HL-60/S4 (cell line): ENCODE data around the gene SPTBN2.

Source experiments
- in situ Hi-C: fragments of 300-500 bp; cut with MboI; formaldehyde crosslinking; loops from 2 replicates; pipeline ENCODE4 v1.14.3; 2022; ENCODE audit warnings: low sequenced_read_pairs

The SPTBN2 gene

DNA sequence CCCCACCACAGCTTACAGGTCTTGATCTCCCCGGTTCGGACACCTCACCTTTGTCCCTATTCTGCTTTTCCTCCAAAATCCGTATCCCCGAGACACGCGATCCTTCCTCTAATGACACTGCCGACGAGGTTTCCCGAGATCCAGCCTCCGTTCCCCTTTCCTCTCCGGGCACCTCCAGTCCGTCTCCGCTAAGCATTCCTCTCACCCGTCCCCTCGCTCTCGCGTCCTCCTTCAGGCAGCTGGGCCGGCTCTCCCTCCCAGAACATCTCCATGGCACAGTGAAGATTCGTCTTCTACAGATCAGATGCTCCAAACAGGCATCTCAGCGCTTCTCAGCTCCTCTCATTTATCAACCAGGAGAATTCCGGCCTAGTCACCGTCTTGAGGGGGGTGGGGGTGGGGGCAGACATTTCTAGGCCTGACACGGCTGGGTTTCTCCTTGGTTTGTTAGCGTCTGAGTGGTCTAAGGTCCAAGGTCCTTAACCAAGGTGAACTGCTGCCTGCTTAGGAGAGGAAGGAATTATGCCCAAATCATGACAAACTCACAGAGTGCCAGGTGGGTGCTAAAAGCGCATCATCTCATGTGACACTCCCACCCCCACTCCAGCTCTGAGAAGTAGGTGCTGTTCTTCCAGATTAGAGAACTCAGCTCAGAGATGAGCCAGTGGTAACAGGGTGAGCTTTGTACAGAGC, at the start of gene SPTBN2:
Gene SPTBN2, minus strand, starts transcription at position 524 of the 693 bp plus-strand sequence. CDS start 7,976 bp downstream, outside the sequence.
- in situ Hi-C loops = no loop called here

DNA sequence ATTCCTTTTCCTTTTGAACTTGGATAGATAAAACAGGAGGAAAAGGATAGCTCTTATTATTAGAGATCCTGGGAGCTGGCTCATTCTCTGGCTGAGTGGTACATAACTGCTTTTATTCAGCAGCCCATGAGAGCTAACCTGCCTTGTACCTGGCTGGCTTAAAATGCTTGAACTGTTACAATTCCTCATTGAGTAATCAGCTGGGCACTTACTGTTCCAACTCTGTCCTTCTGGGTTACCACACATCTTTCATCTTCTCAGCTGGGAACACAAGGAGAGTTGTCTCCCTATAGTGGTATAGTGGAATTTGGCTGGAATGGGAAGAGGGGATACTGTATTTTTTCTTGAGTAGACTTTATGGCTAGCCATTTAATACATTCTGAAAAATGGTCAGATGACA, 39.8 kb upstream of the SPTBN2 start:
- in situ Hi-C loops = no loop called here

DNA sequence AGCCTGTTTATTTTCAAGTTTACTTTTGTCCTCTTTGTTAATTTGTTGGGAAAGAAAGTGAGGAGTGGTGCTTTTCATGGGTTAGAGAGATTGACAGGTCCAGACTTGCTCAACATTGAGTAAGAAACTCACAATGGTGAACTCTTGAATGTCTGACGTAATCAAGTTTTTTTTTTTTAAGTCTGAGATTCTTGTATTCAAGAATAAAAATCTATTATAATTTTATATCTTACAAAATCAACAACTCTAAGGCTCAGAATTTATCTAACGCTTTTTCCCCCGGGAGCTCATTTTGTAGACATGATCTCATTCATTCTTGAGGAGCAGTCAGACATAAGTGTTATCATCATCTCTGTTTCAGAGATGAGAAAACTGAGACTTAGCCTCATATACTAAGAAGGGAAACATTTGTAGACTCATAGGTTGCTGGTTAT, 39.1 kb upstream of the SPTBN2 start:
- in situ Hi-C loops = no loop called here

DNA sequence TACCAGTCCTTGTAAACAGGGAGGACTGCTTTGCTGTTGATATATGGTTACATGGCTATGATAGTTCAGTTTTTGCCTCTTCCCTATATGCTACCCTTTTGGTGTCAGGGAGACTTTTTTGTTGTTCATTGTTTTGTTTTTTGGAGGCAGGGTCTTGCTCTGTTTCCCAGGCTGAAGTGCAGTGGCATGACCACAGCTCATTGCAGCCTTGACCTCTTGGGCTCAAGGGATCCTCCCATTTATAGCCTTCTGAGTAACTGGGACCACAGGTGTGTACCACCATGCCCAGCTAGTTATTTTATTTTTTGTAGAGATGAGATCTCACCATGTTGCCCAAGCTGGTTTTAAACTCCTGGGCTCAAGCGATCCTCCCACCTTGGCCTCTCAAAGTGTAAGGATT, 38.6 kb upstream of the SPTBN2 start:
- in situ Hi-C loops = no loop called here

DNA sequence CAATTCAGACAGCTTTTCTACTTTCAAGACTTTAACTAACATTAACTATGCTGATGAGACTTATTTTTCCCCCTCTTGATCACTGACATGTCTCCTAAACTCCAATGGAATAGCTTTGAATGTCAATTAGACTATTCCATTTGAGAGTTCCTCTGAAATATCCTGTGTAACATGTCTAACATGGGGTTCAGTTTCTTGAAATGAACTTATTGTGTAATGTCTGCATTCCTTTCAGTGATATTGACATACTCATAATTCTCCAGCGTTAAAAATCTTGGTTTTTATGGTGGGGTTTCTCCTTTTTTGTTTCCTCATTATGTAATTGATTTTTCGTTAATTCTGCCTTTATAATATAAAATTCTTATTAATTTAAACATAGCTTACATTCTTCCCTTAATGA, 37.7 kb upstream of the SPTBN2 start:
- in situ Hi-C loops = no loop called here

DNA sequence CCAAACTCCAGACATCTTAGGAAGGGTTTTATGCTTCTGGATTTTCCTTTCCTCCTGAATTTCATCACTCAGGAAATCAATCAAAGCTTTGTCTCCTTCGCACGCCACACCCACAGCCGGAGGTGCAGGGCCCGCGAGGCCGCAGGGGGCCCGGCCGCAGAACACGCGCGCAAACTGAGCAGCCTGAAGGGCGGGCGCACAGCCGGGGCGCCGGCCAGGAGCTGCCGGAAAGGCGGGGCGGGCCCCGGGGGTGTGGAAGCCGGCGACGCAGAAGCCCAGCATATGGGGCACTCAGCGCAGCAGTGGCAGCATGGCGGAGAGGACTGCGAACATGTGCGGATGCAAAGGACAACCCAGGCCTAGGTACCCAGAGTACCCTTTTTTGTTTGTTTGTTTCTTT, 33.1 kb upstream of the SPTBN2 start:
- in situ Hi-C loops = no loop called here

DNA sequence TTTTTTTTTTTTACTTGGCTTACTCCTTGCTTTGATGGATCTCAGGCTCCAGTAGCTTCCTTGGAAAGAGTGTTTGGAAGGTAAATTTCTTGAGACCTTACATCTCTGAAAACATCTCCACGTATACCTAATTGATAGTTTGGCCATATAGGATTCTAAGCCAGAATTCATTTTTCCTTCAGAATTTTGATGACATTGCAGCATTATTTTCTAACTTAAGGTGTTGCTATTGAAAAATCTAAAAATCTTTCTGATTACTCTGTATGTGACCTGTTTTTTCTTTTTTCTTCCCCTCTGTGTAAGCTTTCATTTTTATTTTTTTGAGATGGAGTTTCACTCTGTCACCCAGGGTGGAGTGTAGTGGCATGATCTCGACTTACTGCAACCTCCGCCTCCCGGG, 23.1 kb upstream of the SPTBN2 start:
- in situ Hi-C loops = no loop called here

DNA sequence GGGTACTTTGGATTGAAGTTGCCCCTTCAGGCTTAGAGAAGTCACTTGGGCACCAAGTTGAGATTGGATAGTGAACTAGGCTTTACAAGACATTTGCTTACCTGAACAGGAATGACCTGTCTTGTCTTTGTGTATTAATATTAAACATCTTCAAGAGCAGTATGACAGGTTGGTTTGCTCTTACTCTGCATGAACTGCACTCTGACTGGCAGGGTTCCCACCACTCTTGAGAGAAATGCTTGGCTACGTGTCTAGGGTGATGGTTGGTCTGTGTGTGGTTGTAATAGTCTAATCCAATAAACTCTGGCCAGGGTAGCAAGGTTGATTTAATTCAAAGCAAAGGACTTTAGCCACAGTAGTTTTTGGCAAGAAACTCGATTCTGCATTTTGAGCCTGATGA, 20.1 kb upstream of the SPTBN2 start:
- in situ Hi-C loops = no loop called here

DNA sequence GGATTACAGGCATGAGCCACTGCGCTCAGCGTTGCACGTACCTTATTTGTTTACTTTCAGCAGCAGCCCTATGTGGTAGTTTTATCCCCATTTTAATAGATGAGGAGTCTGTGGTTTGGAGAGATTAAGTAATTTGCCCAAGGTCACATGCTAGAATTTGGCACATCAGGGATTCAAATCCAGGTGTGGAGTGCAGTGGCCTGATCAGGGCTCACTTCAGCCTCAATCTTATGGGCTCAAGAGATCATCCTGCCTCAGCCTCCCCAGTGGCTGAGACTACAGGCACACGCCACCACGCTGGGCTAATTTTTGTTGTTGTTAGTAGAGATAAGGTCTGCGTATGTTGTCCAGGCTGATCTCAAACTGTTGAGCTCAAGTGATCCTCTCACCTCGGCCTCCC, 18.5 kb upstream of the SPTBN2 start:
- in situ Hi-C loops = no loop called here

DNA sequence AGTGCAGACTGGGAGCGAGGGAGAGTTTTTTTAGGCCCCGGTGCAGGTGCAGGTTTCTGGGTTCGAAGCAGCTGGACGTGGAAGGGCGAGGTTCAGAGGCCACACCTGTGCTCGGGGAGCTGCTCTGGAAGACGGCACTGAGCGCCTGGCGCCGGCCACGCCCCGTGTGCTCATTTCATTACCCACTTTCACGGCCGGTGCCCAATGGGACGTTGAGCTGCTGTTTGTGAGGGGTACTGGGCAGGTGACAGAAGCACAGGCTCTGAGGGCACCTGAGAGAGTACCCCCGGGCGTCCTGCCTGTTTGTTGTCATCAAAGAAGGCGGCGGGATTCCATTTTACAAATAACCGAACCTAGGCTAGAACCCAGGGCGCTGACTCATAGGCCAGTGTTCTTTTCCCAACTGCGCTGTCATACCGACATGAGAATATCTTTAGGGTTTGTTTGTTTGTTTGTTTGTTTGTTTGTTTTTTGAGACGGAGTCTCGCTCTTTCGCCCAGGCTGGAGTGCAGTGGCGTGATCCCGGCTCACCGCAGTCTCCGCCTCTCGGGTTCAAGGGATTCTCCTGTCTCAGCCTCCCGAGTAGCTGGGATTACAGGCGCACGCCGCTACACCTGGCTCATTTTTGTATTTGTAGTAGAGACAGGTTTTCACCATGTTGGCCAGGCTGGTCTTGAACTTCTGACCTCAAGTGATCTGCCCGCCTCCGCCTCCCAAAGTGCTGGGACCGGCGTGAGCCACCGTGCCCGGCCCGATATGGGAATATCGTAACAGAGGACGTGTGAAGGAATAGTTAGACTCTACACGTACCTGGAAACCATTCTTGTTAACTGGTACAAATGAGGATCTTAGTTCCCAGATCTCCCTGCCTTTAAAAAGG, 16.6 kb upstream of the SPTBN2 start:
- in situ Hi-C loops = no loop called here

DNA sequence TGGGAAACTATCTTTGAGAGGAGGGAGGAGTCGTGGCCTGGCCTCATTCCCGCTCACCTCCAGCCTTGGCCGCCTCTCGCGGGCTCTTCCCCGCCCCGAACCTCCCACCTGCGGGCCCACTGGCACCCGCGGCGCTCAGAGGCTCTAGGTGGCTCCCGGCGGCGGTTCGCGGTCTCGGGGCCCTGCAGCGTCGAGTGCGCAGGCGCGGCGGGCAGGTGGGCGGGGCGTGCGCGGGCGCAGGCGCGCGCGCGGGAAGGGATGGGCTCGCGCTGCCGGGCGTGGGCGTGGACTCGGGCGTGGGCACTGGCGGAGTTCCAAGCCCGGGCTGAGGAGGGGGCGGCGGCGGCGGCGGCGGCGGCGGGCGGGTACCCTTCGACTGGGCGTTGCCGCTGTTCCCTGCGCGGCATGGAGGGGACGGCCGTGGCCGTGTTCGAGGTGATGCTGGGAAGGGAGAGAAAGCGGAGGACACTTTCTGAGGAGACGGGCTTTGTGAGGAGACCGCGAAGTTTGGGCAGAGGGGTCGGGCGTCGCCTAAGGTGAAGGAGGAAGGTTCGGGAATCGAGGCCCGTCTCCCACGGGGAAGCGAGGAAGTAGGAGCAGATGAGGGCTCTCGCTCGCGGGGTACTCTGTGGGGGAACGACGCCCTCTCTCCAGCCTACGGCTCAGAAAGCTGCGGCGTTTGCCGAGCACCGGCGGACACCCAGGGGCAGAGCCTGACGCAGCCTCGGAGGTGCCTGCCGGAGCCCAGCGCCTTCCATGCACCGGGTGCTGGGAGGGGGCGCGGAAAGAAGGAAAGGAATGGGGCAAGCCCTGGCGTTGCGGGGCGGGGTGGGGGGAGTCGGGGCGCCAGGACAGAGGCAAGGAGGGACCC, 15.7 kb upstream of the SPTBN2 start:
- in situ Hi-C loops = no loop called here

DNA sequence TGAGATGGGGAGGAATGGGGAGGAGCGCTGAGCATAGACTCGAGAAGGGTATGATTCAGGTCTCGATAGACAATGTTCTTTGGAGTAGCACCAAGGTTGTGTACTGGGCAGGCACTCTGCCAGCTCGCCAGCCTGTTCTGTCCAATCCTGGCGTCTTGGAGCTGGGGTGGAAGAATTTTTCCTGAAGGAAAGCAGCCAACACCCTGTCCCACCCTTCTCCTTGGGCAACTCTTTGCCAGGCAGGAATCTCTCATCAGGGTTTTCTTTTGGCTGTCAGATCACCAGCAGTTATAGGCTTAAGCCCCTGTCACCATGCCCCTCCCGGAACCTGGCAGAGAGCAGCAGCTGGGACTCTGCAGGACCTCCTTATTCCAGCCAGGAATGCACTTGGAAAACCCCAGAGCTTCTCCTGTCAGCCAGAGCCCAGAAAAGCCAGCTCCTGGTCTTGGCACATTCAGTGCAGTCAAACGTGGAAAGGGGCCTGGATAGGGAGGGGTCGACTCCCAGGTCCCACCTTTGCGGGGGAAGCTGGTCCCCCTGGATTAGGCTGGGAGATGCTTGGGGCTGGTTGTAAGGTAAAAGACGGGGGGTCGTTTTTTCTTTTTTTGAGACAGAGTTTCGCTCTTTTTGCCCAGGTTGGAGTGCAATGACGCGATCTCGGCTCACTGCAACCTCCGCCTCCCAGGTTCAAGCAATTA, 14.4 kb upstream of the SPTBN2 start:
- in situ Hi-C loops = no loop called here

DNA sequence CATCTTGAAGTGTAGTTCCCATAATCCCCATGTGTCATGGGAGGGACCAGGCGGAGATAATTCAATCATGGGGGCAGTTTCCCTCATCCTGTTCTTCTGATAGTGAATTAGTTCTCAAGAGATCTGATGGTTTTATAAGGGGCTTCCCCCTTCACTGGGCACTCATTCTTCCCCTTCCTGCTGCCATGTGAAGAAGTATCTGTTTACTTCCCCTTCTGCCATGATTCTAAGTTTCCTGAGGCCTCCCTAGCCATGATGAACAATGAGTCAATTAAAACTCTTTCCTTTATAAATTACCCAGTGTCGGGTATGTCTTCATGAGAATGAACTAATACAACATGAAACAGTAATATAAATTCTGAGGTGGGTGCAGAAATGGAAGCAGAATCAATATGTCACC, 12.1 kb upstream of the SPTBN2 start:
- in situ Hi-C loops = no loop called here

DNA sequence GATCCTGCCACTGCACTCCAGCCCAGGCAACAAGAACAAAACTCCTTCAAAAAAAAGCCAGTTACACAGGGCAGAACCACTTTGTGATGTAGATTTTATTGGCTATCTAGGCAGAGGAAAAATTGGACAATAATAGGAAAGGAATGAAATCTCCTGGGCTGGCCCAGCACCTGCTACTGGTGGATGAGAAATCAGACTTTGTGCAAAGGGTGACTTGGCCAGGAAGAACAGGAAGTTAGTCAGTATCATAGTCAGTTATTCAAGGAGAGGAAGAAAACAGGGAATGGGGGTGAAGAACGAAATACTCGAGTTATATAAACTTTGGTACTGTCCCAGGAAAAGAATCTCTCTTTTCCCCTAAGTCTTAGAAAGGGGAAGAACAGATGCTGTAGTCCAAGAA, 11.0 kb upstream of the SPTBN2 start:
- in situ Hi-C loops = no loop called here

DNA sequence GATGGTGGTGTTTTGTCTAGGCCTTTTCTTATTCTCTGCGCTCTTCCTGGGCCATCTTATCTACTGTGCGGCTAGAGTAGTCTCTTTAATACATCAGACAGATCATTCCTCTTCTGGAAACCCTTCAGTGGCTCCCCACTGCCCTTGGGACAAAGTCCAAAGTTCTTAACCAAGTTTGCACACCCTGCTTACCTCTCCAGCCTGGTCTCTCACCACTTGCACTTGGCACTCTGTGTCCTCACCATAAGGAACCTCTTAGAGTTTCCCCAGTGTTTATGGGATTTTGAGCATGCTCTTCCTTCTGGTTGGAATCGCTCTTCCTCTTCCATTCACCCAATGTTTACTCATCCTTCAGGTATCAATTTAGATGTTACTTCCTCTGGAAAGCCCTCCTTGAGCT, 5.2 kb upstream of the SPTBN2 start:
- in situ Hi-C loops = no loop called here

DNA sequence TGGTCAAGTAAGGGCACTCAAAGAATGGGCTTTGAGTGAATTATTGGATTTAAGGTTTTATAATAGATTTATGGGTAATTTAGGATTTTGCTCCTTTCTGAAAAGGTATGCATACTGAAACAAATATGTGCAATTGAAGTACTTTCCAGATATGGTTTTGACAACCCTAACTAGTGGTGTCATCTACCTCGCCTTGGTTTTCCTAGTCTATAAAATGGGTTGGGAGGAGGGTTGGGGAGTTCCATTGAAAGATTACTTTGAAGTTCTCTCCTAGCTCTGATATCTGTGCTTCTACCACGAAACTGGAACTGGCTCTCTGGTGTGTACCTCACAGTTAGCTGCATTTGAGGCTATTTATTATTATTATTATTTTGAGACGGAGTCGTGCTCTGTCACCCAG, 431 bp upstream of the SPTBN2 start:
- in situ Hi-C loops = no loop called here

DNA sequence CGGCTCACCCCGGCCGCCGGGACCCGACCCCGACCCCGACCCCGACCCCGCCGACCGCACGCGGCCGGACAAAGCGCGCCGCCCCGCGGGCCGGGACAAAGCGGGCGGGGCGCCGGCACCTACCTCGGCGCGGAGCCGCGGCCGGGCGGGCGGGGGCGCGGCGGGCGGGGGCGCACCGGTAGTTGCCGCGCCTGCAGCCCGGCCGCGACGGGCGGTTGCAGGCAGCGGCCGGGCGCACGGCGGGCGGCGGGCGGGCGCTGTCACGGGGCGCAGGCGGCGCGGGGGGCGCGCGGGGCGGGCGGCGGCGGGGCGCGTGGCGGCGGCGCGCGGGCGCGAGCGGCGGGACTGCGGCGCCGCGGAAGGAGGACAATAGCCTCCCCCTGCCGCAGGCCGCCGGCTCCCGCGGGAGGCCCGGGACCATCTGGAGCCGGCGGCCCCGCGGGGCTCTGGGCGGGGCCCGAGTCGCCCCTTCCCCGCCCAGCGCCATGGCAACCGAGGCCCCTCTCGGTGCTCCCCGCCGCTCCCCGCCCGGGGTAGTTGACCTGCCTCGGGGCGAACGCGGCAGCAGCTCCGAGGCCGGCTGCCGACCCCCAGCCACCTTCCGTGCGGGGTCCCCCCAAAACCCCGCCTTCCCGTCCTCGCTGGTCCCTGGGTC, 851 bp downstream of the SPTBN2 start:
- in situ Hi-C loops = no loop called here

DNA sequence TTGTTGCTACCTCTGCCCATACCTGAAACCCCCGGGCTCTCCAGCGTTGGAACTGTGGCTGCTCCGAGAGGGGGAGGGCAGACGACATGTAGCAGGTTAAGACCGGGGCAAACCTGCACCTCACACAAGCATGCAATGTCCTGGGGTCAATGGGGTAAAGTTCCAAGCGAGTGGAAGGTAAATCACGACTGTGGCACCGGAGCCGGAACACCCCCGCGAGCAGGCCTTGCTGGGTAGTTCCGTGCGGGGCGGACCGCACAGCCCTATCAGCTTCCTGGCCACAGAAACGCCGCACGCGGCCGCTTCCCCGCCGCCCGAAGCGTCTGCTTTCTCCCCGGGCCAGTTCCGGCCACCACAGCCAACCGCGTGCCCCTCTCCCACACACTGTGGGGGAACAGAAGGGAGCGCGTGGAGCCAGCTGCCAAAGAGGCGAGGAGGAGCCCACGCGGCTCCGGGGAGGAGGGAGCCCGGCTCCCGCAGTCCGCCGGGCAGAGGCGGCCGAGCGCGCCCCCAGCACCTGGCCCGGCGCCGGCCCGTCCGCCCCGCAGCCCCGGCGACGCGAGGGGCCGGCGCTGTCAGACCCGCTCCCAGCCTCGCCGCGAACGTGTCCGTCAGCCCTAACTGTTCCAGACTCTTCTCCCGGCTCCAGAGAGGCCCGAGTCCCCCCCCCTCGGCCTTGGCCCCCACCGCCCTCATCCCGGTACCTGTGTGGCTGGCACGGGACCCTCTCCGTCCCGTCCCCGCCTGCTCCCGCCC, 1.6 kb downstream of the SPTBN2 start:
- in situ Hi-C loops = no loop called here

DNA sequence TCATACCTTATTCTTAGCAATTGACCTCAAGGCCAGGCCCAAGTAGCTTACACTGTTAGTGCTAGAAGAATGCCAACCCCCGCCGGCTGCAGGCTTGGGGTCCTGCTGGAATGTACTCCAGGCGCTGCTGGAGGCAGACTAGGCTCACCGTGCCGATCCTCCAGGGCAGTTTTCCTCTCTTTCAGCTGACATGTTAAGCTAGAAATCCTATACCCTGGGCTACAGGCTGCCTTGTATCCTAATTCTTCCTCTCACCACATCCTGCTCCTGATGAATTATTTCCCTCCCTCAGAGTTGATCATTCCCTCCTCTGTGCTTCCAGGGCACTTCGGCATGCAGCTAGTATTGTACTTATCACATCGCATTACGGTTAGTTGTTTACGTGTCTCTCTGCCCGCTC, 3.4 kb downstream of the SPTBN2 start:
- in situ Hi-C loops = no loop called here

DNA sequence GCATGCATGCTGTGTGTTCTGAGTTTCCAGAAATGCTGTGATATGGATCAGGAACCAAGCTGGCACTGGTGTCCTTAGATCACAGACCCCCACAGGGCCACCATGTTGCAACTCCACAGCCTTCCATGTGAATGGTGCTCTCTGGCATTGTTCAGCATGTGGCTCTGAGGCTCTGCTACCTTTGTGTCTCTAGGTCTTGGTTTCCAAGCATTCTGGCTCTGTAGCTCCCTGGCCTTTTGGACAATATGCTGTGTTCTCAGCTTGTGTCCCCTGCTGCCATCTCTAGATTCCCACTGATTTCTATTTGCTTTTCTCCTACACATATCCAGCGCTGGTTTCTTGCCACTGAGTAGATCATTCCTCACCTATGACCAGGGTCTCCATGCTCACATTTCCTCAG, 3.9 kb downstream of the SPTBN2 start:
- in situ Hi-C loops = no loop called here
